GM18499 (cell line): Measurements from ENCODE around the gene THBS1.

ENCODE experiments used
- ATAC-seq: cut with Tn5 transposase; IDR thresholded peaks from one replicate; pipeline ENCODE4 v1.9.1; 2021; ENCODE audit warnings: moderate number of reproducible peaks; ENCODE audit not compliant: insufficient read depth, unreplicated experiment

Gene THBS1

DNA sequence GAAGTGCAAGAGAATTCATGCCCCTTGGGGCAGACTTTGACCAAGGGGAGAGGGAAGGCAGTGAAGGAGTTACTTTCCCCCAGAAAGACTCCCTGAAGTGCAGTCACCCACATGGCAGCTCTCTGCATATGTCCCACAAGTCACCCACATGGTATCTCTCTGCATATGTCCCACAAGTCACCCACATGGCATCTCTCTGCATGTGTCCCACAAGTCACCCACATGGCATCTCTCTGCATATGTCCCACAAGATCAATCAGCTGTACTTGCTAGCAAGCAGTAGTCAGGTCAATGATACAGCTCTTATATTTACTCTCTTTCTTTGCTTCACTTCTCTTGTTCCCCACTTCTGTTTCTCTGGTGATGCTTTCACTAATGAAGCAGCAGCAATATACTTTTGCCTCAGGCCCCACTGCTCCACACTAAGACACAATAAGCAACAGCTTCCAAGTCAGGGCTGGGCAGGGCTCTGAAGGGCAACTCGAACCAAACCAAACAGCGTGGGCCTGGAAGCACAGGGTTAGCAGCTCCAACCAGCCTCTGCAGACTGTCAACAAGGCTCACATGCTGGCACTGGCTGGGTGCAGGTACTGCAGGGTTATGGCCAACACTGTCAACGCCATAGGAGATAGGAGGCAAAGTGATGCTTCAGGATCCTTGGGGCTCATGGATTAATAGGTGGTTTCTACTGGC lies 46.7 kb downstream of the THBS1 start:
- no peak for ATAC-seq

DNA sequence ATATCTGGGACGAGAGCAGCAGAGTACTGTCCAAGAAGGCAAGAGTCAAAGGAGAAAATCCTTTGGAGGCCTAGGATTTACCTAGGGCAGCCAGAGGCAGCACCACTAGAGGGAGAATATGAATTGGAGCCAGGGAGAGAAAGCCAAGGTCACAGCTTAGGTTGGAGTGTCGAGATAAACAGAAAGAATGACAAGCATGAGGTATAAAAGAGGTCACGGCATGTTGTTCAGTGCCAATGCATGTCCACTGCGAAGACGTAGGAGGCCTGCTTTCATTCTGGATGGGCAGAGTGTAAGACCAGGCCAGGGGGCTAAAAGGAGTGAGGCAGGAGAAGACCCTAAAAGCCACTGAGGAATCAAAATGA lies 47.2 kb downstream of the THBS1 start:
- no peak for ATAC-seq

GRCh38 chr15:39628546-39629257 lies 47.8 kb downstream of the THBS1 start:
- no peak for ATAC-seq

DNA sequence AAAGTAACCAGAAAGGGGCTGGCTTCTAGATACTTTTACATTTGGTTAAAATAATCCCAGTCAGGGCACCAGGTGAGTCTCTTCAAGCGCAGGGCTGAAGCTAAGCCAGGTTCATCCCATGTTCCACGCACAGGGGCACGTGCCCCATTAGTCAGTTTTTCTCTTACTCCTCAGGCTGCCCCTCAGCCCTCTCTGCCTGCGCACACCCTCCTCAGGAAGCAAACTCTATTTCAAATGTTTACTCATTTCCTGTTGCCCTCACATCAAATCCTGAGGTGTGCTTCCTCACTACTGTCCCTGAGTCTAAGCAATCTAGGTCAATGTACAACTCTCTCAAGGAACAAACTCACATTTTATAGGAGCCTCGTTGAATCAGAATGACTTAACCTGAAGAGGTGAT lies 48.5 kb downstream of the THBS1 start:
- ATAC-seq = no peak

GRCh38 chr15:39629906-39630305 lies 49.0 kb downstream of the THBS1 start:
- ATAC-seq = no peak

DNA sequence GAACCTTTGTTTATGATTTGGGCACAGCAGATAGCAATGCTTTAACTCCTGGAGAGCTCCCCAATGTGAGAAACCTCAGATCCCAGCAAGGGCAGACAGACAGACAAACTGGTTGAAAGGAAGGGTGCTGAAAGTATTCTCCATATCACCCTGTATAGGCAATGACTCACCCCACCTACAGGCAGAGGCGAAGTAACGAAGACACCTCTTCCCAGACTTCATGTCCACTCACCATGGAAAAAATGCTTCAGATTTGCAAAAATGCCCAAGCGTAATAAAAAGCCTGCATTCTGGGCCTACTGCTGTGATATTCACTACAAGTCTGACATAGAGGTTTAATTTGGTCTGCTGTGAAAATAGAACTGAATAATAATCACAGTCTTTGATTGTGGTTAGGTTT lies 50.5 kb downstream of the THBS1 start:
- no peak for ATAC-seq

GRCh38 chr15:39638041-39638440 lies 57.2 kb downstream of the THBS1 start:
- ATAC-seq = no peak

DNA sequence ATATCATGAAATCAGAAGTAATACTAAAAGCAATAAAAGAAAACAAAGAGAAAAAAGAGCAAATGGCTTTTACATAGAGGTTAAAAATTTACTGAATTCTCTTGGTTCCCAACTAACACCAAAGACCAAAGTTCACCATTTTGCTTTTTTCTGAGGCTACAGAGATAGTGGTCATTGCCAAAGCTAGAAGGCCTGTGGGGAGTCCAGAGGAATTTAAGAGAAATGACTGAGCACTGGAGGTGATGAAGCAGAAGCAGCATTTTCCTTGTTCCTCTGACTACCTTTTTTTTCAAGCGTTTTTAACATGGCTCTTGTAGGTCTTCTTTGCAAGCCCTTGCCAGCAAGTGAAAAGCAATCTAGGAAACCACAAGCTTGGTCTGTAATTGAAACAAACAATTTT lies 58.2 kb downstream of the THBS1 start:
- ATAC-seq = no peak

DNA sequence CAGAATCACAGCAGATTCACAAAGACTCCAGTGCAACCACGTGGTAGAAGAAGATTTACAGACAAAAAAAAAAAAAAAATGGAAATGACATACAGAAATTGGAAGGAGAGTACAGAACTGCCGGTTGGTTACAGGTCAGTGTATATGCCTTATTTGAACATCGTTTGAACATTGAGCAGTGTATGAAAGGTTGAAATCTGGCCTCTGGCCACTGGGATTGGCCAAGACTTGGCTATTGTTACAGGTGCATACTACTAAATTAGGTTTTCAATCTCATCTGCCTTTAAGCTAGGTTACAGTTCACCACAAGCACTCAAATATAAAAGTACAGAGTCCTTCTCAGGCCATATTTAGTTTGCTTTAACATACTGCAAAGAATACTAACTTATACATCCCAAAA lies 59.8 kb downstream of the THBS1 start:
- ATAC-seq = no peak

- ATAC-seq = no peak
Observed at GRCh38 chr15:39641191-39641889, 60.5 kb downstream of the THBS1 start.

DNA sequence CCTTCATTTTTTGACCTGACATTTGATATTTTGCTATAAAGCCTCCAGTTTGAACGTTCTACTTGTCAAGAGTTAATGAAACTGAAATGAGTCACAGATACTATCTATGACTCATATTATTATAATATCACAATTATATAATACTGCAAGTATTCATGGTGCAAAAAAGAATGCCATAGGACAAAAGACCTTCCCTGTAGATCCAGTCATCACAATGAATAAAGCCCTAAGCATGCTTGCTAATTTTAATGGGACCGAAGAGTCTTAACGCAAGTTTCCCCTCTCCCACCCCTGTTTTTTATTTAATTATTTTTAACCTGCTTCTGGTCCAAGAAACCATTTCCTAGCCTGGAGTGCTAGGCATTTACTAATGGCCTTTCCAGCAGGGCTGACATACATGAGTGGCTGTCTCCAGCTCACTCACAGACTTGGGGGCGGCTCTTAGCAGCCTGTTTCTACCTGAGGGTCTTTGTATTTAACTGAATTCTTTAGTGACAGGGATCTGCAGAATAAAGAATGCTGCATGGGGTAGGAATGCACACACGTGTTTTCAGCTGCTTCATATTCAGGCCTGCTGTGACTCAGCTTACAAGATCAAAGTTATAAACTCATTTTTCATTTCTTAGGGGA lies 61.2 kb downstream of the THBS1 start:
- no peak for ATAC-seq

- ATAC-seq = no peak
Observed at GRCh38 chr15:39643727-39644126, 62.8 kb downstream of the THBS1 start.

- ATAC-seq = no peak
Observed at GRCh38 chr15:39644136-39644535, 63.3 kb downstream of the THBS1 start.

DNA sequence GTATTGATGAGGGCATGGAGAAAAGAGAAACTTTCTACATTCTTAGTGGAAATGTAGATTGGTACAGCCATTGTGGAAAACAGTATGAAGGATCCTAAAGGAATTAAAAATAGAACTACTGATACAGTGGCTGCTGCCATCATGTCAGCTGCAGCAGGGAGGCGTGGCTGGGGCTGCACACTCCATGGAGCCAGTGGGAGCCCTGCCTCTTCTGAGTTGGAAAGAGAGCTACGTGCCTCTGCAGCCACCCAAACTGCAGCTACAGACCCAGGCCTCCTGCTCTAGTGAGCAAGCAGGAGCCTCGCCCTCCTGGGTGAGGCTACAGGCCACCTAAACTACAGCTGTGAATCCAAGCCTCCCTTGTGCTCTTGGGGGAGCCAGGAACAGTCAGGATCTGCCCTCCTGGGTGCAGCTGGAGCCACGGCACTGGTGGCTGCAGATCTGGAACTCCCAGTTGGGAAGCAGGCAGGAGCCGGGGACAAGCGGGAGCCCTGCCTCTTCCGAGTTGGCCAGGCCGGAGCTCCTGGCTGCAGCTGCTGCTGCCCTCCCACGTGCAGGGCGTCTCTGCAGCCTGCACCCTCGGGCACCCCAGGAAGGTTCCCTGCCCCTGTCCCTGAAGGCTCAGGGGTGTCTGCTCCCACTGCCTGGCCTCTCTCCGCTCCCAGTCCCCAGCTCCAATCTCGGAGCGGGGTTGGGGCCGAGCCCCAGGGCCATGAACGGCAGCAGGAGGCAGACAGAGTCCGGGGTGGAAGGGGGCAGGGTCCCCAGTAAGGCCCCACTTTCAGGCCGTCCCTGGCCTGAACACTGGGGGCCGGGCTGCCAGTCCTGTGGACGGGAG lies 64.5 kb downstream of the THBS1 start:
- ATAC-seq = no peak

DNA sequence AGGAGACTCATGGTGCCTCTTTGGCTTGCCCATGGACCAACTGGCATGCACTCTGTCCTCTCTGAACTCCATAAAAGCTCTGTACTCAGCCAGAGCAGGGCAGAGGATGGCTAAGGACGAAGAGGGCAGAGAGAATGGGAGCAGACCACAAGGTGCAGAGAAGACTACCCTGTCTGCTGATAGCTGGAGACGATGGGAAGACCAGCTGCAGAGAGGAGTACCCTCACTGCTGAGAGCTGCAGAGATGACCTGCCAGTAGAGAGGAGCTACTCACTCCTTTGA lies 65.0 kb downstream of the THBS1 start:
- ATAC-seq = no peak

- no peak for ATAC-seq
Observed at GRCh38 chr15:39646425-39646824, 65.5 kb downstream of the THBS1 start.
